GM21786 (cell line): ENCODE data around the gene XPO6.
"Not testable (repeated sequence)": the region's sequence is repeated elsewhere in the genome, so short reads cannot be mapped to it uniquely, and the experiment has no call there.

Experiments
- ATAC-seq: cut with Tn5 transposase; IDR thresholded peaks from one replicate; pipeline ENCODE4 v1.9.1; 2021; ENCODE audit not compliant: unreplicated experiment

Gene XPO6

GRCh38 chr16:28211758-28212531, at the start of gene XPO6:
Gene XPO6 (minus strand): TSS chr16:28211965. CDS start chr16:28211368, 597 bp downstream.
- peak; percentile 76 for ATAC-seq

GRCh38 chr16:28260193-28260592, 48.4 kb upstream of the XPO6 start:
- no peak for ATAC-seq

- ATAC-seq: no peak
Measured at GRCh38 chr16:28259781-28260150, 48.0 kb upstream of the XPO6 start.

GRCh38 chr16:28259091-28259780, 47.5 kb upstream of the XPO6 start:
- no peak for ATAC-seq

GRCh38 chr16:28258567-28258966, 46.8 kb upstream of the XPO6 start:
- ATAC-seq: no peak

GRCh38 chr16:28257256-28257655, 45.5 kb upstream of the XPO6 start:
- no peak for ATAC-seq

GRCh38 chr16:28255838-28256237, 44.1 kb upstream of the XPO6 start:
- no peak for ATAC-seq

GRCh38 chr16:28254158-28254557, 42.4 kb upstream of the XPO6 start:
- ATAC-seq: no peak

GRCh38 chr16:28250999-28251398, 39.2 kb upstream of the XPO6 start:
- no peak for ATAC-seq

- ATAC-seq: not testable (repeated sequence)
Measured at GRCh38 chr16:28249483-28249882, 37.7 kb upstream of the XPO6 start.

- ATAC-seq: no peak
Measured at GRCh38 chr16:28241924-28242323, 30.2 kb upstream of the XPO6 start.

- no peak for ATAC-seq
Measured at GRCh38 chr16:28237754-28238357, 26.1 kb upstream of the XPO6 start.

- no peak for ATAC-seq
Measured at GRCh38 chr16:28231763-28232162, 20.0 kb upstream of the XPO6 start.

- ATAC-seq: not testable (repeated sequence)
Measured at GRCh38 chr16:28223909-28224308, 12.1 kb upstream of the XPO6 start.

GRCh38 chr16:28219777-28220176, 8.0 kb upstream of the XPO6 start:
- not testable (repeated sequence) for ATAC-seq

- ATAC-seq: no peak
Measured at GRCh38 chr16:28219282-28219681, 7.5 kb upstream of the XPO6 start.

GRCh38 chr16:28218109-28218508, 6.3 kb upstream of the XPO6 start:
- ATAC-seq: no peak

- ATAC-seq: no peak
Measured at GRCh38 chr16:28217326-28217725, 5.6 kb upstream of the XPO6 start.

GRCh38 chr16:28213396-28213795, 1.6 kb upstream of the XPO6 start:
- ATAC-seq: no peak

- ATAC-seq: no peak
Measured at GRCh38 chr16:28212532-28212873, 738 bp upstream of the XPO6 start.

- ATAC-seq: no peak
Measured at GRCh38 chr16:28210979-28211588, 681 bp downstream of the XPO6 start.

GRCh38 chr16:28210264-28210663, 1.5 kb downstream of the XPO6 start:
- no peak for ATAC-seq
